GM10266 (cell line): ENCODE data around the gene SAMD5.
A peak's percentile ranks its signal among the peaks of the same experiment; 100 is the strongest.

Experiments
- DNase-seq: peaks from one replicate; pipeline ENCODE4 v3.0.0; 2012; ENCODE audit errors: extremely low spot score
- TF ChIP-seq, protein P1 (sequence below): IDR thresholded peaks from 2 replicates; pipeline ENCODE4 v1.5.1; 2012; ENCODE audit warnings: mild to moderate bottlenecking, low read depth; ENCODE audit not compliant: control insufficient read depth, insufficient read depth; ENCODE audit errors: missing control alignments

The SAMD5 gene

DNA sequence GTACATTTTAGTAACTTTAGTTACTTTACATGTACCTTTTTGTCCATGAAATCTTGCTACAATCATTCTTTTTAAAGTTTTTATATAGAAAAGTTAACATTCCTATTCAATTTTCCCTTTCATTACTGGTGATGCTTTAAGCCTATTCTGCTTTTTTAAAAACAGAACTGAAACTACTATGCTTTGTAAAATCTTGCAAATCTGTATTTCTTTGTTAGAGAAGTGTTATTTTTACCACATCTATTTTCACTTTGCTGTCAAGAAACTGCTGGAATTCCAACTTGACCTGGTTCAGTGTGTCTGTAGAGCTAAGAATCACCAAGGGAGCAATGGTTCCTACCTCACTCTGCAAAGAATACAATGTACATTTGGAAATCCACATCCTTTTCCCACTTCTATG lies 21.8 kb upstream of the SAMD5 start:
- DNase-seq: no peak
- TF ChIP-seq, protein P1, sequence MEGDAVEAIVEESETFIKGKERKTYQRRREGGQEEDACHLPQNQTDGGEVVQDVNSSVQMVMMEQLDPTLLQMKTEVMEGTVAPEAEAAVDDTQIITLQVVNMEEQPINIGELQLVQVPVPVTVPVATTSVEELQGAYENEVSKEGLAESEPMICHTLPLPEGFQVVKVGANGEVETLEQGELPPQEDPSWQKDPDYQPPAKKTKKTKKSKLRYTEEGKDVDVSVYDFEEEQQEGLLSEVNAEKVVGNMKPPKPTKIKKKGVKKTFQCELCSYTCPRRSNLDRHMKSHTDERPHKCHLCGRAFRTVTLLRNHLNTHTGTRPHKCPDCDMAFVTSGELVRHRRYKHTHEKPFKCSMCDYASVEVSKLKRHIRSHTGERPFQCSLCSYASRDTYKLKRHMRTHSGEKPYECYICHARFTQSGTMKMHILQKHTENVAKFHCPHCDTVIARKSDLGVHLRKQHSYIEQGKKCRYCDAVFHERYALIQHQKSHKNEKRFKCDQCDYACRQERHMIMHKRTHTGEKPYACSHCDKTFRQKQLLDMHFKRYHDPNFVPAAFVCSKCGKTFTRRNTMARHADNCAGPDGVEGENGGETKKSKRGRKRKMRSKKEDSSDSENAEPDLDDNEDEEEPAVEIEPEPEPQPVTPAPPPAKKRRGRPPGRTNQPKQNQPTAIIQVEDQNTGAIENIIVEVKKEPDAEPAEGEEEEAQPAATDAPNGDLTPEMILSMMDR: no peak

DNA sequence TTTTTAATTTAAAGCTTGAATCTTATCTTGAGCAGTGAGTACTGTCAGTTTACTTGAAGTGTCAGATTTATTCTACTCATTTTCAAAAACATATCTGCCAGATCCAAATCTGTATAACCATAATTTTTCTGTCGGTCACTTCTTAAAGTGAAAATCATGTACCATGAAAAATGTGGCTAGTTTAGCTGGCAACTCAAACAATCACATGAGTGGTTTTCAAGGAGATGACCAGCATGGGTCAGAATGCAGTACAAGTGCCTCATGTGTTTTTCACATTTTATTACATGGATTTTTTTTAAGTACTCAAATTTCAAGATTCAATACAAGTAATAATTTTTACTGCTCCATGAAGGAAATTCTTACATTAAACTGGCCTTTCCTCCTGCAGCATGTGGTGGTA lies 11.0 kb upstream of the SAMD5 start:
- TF ChIP-seq, protein P1: no peak

DNA sequence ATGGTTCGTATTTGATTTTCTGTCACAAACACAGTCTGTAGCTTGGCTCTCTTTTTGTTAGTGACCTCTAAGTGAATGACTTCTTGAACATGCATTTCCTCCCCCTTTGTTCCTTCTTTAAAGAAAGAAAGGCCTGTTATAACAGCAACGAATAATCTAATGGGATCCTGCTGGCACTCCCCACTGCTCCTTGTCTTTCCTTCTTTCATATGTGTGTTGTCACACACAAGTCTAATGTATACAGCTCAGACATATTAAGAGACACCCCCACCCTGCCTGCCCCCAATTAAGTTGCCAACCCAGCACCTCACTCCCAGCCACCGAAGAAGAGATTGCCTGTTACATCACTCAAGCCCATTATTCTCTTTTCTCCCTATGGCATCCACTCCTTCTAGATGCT lies 4.9 kb upstream of the SAMD5 start:
- TF ChIP-seq, protein P1: no peak
- DNase-seq: no peak

More for the DNA sequence above, 11.0 kb upstream of the SAMD5 start:
- DNase-seq: no peak

DNA sequence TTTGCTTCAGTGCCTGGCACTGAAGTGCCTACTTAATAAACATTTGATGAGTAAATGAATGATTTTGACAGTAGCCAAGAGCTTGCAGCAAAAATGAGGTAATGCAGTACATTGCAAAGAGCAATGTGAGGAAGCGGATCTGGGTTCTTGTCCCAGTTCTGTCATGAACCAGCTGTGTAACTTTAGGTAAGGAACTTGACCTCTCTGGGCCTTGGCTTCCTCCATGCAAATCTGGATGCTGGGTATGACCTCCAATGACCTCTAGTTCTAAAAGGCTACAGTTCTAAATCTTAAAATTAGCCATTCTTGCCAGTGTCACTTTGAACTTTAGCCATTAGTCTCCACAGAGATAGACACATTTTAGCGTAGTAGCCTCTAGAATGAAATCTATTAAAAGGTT lies 3.6 kb upstream of the SAMD5 start:
- DNase-seq: no peak
- TF ChIP-seq, protein P1: no peak

GRCh38 chr6:147506704-147507114 lies 1.8 kb upstream of the SAMD5 start:
- TF ChIP-seq, protein P1: peak; percentile 82
- peak; percentile 79 for DNase-seq

- peak; percentile 26 for DNase-seq
- TF ChIP-seq, protein P1: no peak
These were observed 1.1 kb upstream of the SAMD5 start for GRCh38 chr6:147507162-147508041.
